ENCODE data around the gene PRSS33. TPM values are rescaled to one million over a fixed set of nuclear protein-coding genes. Genes with fewer than 3 reads are reported as not detected.

The PRSS33 gene
- total RNA-seq, 1 experiment from 2014 or later, result not detected

DNA sequence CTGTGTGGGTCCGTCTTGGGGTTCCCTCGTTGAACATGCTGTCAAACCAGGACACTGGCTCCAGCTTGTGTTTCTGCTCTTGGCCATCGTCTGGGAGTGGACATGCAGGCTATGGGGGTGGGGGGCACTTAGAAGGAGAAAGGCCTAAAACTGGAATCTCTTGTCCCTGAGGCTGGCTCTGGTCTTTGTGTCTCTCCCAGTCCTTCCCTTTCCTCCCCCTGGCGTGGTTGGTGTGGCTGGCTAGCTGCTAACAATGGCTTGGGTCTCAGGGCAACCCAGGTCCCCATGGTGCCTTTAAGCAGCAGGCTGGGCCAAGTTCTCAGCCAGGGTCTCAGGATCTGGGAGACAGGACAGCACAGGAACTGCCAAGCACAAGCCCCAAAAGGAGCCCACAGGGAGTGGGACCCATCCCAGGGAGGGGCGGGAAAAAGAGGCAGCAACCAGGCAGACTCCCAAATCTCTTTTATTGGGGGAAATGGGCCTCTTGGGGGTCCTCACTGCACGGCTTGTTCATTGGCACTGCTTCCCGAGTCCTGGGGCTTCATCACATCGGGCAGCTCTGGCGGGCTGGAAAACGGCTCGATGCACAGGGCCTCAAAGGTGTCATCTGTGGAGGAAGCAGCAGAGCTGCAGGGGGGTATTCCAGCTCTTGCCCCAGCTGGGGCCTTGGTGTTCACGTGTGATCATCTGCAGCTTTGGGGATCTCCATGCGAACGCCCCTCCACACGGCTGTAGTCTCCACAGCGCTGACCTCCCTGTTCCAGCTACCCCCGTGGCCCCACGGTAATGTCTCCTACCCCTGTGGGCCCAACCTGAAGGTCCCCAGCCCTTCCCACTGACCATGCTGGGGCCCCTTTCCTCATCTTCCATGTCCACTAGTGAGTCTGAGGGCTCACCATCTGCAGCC is 15.6 kb downstream of the PRSS33 start:
- ChIA-PET CTCF (interaction anchor here (0.5 kb wide), 1 partner anchor 220 kb away, joined by 10 read pairs; no protein-coding TSS in a partner anchor), POLR2A (ENCODE audit: low non-redundant PET) (no interaction called here)
- H3K27ac ChIP-seq (ENCODE audit: low read depth, low read length, poor library complexity, severe bottlenecking), result peak overlapping the region; percentile 35
- H3K27me3 ChIP-seq (replicated peaks; ENCODE audit: insufficient read depth, low read depth, low read length, poor library complexity), result no peaks in the 10 kb centered on the region
- peaks cover 3% of the 10 kb centered on the region for H3K4me1 ChIP-seq (ENCODE audit: insufficient read depth, low read length, poor library complexity, severe bottlenecking)
- intact Hi-C loops (cut with micrococcal nuclease; ENCODE audit: unreplicated experiment), result no loop called here
- peaks cover 79% of the 10 kb centered on the region for H3K36me3 ChIP-seq (ENCODE audit: insufficient read depth, low read length, poor library complexity, severe bottlenecking)
- no peak overlapping the region for H3K4me3 ChIP-seq (ENCODE audit: low read depth, low read length, poor library complexity, severe bottlenecking)
- TF ChIP-seq EZH2 (IDR thresholded peaks at IDR 0.05; ENCODE audit: borderline replicate concordance, low read depth, low read length, poor library complexity, severe bottlenecking), result no peak
- no peak for TF ChIP-seq CTCF (conservative IDR thresholded peaks at IDR 0.05; ENCODE audit: low read depth, low read length)
- no peak for DNase-seq (ENCODE audit: low spot score)
- no peaks in the 10 kb centered on the region for H3K9me3 ChIP-seq (ENCODE audit: low read depth, low read length, poor library complexity, severe bottlenecking)
- BruUV-seq (replicated peaks), result no TSS peak

GRCh38 chr16:2770057-2770951 is 17.1 kb downstream of the PRSS33 start:
- peaks cover 93% of the 10 kb centered on the region for H3K36me3 ChIP-seq (ENCODE audit: insufficient read depth, low read length, poor library complexity, severe bottlenecking)
- ChIA-PET CTCF (interaction anchor here (0.6 kb wide), 1 partner anchor 37 kb away, joined by 3 read pairs; no protein-coding TSS in a partner anchor), POLR2A (ENCODE audit: low non-redundant PET) (no interaction called here)
- no peak overlapping the region for H3K27ac ChIP-seq (ENCODE audit: low read depth, low read length, poor library complexity, severe bottlenecking)
- no TSS peak for BruUV-seq (replicated peaks)
- H3K4me1 ChIP-seq (ENCODE audit: insufficient read depth, low read length, poor library complexity, severe bottlenecking), result peaks cover under 1% of the 10 kb centered on the region
- intact Hi-C loops (cut with micrococcal nuclease; ENCODE audit: unreplicated experiment), result no loop called here
- no peak for DNase-seq (ENCODE audit: low spot score)
- H3K4me3 ChIP-seq (ENCODE audit: low read depth, low read length, poor library complexity, severe bottlenecking), result no peak overlapping the region
- peak; percentile 30; the same call in 1 of the 2 replicates for TF ChIP-seq CTCF (conservative IDR thresholded peaks at IDR 0.05; ENCODE audit: low read depth, low read length)
- TF ChIP-seq EZH2 (IDR thresholded peaks at IDR 0.05; ENCODE audit: borderline replicate concordance, low read depth, low read length, poor library complexity, severe bottlenecking), result no peak
- H3K27me3 ChIP-seq (replicated peaks; ENCODE audit: insufficient read depth, low read depth, low read length, poor library complexity), result no peaks in the 10 kb centered on the region
- no peaks in the 10 kb centered on the region for H3K9me3 ChIP-seq (ENCODE audit: low read depth, low read length, poor library complexity, severe bottlenecking)

- H3K9me3 ChIP-seq (ENCODE audit: low read depth, low read length, poor library complexity, severe bottlenecking), result no peaks in the 10 kb centered on the region
- ChIA-PET CTCF (interaction anchor here (0.6 kb wide), 1 partner anchor 36 kb away, joined by 3 read pairs; no protein-coding TSS in a partner anchor), POLR2A (ENCODE audit: low non-redundant PET) (no interaction called here)
- no peak overlapping the region for H3K27ac ChIP-seq (ENCODE audit: low read depth, low read length, poor library complexity, severe bottlenecking)
- intact Hi-C loops (cut with micrococcal nuclease; ENCODE audit: unreplicated experiment), result no loop called here
- peaks cover 99% of the 10 kb centered on the region for H3K36me3 ChIP-seq (ENCODE audit: insufficient read depth, low read length, poor library complexity, severe bottlenecking)
- DNase-seq (ENCODE audit: low spot score), result no peak
- H3K4me1 ChIP-seq (ENCODE audit: insufficient read depth, low read length, poor library complexity, severe bottlenecking), result no peaks in the 10 kb centered on the region
- no peak for TF ChIP-seq CTCF (conservative IDR thresholded peaks at IDR 0.05; ENCODE audit: low read depth, low read length)
- TF ChIP-seq EZH2 (IDR thresholded peaks at IDR 0.05; ENCODE audit: borderline replicate concordance, low read depth, low read length, poor library complexity, severe bottlenecking), result no peak
- no peaks in the 10 kb centered on the region for H3K27me3 ChIP-seq (replicated peaks; ENCODE audit: insufficient read depth, low read depth, low read length, poor library complexity)
- no peak overlapping the region for H3K4me3 ChIP-seq (ENCODE audit: low read depth, low read length, poor library complexity, severe bottlenecking)
- no TSS peak for BruUV-seq (replicated peaks)
These were observed 17.7 kb downstream of the PRSS33 start for GRCh38 chr16:2769675-2770056.
